Measurements from ENCODE around the gene NAA16.
"Not testable (repeated sequence)": the region's sequence is repeated elsewhere in the genome, so short reads cannot be mapped to it uniquely, and the experiment has no call there.

The NAA16 gene

GRCh38 chr13:41310963-41311405 is at the start of gene NAA16:
Gene NAA16 (plus strand): TSS chr13:41311267. CDS start chr13:41311529, 262 bp downstream.
- peak; percentile 95 for DNase-seq (ENCODE audit: low read depth)

GRCh38 chr13:41263261-41263971 is 47.7 kb upstream of the NAA16 start, which contains the start of gene MTRF1:
Gene MTRF1 (minus strand): TSS chr13:41263576. CDS start chr13:41260907, 2,669 bp downstream.
- peak; percentile 57 for DNase-seq (ENCODE audit: low read depth)

- no peak for DNase-seq (ENCODE audit: low read depth)
Measured at GRCh38 chr13:41267106-41267505, 44.0 kb upstream of the NAA16 start.

- DNase-seq (ENCODE audit: low read depth): no peak
Measured at GRCh38 chr13:41268764-41269163, 42.3 kb upstream of the NAA16 start.

- no peak for DNase-seq (ENCODE audit: low read depth)
Measured at GRCh38 chr13:41271456-41272285, 39.4 kb upstream of the NAA16 start.

DNA sequence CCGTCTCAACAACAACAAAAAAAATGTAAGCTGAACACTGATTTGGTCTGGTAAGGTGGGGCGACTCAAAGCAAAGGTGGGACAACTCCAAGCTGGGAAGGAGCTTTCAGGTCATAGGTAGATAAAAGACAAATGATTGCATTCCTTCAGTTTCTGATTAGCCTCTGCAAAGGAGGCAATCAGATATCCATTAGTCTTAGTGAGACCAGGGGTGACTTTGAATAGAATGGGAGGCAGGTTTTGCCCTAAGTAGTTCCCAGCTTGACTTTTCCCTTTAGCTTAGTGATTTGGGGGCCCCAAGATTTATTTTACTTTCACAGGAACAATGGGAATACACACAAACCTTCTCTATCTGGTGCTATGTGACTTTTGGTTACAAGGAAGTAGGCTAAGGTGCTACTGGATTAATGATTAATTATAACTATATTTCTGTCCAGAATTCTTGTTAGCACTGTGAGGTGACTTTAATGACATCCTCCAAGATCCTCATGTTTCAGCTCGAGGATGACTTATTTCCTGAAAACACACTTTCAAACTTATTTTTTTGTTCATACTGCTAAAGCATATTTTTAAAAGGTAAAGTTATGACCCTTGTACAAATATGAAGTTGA is 37.1 kb upstream of the NAA16 start:
- no peak for DNase-seq (ENCODE audit: low read depth)

DNA sequence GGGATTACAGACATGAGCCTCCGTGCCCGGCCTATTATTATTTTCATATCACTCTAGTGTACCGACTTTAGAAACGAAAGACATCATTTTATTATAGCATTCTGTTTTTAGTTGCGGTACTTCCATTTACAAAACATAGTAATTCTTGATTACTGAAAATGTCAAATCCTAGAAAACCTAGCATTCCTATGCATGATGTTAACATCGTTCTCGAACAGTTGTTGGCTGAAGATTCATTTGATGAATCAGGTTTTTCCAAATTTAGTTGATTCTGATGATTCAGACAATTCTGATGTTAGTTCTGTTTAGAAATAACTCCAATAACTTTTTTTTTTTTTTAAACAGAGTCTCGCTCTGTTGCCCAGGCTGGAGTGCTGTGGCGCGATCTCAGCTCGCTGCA is 36.2 kb upstream of the NAA16 start:
- no peak for DNase-seq (ENCODE audit: low read depth)

DNA sequence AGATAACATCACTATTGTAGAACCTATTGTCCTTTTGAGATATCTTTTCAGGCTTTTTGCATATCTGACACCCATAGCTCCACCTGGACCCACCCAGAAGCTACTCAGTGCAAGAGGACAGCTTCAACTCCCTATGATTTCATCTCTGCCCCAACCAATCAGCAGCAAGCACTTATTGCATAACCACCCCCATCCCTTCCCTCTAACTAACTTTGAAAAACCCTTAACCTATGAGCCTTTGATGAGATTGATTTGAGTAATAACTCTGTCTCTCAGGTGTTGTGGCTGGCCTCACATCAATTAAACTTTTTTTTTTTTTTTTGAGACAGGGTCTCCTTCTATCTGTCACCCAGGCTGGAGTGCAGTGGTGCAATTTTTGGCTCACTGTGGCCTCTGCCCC is 34.2 kb upstream of the NAA16 start:
- DNase-seq (ENCODE audit: low read depth): no peak

GRCh38 chr13:41279156-41279555 is 31.9 kb upstream of the NAA16 start:
- DNase-seq (ENCODE audit: low read depth): not testable (repeated sequence)

DNA sequence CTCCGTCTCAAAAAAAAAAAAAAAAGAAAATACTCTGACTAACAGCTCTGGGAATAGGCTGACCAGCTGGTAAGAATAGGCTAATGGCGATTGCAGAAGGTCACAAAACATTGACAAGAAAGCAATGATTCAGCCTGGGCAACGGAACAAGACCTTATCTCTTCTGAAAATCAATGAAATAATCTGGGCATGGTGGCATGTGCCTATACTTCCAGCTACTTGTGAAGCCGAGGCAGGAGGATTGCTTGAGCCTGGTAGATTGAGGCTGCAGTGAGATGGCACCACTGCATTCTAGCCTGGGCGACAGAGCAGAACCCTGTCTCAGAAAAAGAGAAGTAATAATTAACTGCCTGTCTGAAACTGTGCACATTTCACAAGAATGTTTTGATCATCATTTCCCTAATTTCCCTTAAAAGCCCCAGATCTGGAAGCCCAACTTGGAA is 28.9 kb upstream of the NAA16 start:
- no peak for DNase-seq (ENCODE audit: low read depth)

DNA sequence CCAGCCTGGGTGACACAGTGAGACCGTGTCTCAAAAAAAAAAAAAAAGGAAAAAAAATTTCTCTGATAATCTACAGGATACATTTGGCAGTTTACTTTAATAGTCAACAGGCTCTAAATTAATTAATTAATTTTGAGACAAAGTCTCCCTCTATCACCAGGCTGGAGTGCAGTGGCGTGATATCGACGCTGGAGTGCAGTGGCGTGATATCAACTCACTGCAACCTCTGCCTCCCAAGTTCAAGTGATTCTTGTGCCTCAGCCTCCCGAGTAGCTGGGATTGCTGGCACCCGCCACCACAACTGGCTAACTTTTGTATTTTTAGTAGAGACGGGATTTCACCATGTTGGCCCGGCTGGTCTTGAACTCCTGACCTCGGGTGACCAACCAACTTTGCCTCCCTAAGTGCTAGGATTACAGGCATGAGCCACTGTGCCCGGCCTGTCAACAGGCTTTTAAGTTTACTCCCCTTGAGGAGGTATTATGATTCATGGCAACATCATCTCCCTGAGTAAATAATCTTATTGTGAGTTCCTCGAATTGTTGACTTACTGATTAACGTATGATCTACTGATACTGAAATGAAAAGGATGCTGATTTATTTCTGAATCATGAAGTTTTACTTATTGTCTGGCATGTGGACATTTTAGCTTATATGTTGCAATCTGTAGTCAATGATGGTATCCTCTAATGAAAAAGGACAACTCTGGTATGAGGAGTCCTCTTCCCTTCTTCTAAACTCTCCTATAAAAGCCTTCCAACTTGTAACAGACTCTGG is 26.4 kb upstream of the NAA16 start:
- no peak for DNase-seq (ENCODE audit: low read depth)

DNA sequence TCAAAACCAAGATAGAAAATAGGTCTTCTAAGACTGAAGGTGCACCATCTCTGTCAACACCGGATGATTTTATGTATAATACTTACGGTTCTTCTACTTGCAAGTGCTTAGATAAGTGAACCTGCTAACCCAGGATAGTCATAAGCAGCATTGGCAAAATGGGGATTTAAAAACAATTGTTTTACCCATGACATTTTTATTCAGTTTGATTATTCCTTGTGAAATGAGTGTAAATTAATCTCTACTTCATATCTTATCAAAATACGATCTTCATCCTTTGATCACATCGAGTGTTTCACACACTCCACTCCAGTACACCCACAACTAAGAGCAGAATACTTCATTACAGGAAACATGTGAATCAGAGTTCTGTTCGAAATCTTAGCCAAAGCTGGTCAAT is 24.7 kb upstream of the NAA16 start:
- DNase-seq (ENCODE audit: low read depth): no peak

DNA sequence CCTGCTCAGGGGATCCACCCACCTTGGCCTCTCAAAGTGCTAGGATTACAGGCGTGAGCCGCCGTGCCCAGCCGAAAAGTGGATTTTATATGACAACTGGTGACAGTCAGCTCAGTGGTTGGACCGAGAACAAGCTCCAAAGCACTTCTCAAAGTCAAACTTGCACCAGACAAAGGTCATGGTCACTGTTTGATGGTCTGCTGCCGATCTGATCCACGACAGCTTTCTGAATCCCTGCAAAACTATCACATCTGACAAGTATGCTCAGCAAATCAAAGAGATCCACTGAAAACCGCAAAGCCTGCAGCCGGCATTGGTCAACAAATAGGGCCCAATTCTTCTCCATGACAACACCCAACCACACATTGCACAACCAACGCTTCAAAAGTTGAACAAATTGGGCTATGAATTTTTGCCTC is 21.6 kb upstream of the NAA16 start:
- DNase-seq (ENCODE audit: low read depth): no peak

DNA sequence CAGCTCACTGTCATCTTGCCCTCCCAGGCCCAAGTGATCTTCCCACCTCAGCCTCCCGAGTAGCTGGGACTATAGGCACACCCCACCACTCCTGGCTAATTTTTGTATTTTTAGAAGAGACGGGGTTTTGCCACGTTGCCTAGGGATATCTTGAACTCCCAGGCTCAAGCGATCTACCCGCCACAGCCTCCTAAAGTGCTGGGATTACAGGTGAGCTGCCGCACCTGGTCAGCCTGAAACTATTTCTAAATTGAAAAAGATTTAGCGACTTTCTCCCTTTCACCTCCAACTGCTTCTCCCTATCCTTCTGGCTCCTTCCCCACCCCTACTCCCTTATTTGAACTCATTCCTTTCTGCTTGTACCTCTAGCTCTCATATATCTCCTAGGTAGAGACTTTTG is 19.8 kb upstream of the NAA16 start:
- no peak for DNase-seq (ENCODE audit: low read depth)

GRCh38 chr13:41293272-41293671 is 17.8 kb upstream of the NAA16 start:
- no peak for DNase-seq (ENCODE audit: low read depth)

- DNase-seq (ENCODE audit: low read depth): no peak
Measured at GRCh38 chr13:41294914-41295313, 16.2 kb upstream of the NAA16 start.

GRCh38 chr13:41295973-41296372 is 15.1 kb upstream of the NAA16 start:
- DNase-seq (ENCODE audit: low read depth): no peak

- no peak for DNase-seq (ENCODE audit: low read depth)
Measured at GRCh38 chr13:41296879-41297646, 14.0 kb upstream of the NAA16 start.

GRCh38 chr13:41299316-41300094 is 11.6 kb upstream of the NAA16 start:
- DNase-seq (ENCODE audit: low read depth): no peak

- no peak for DNase-seq (ENCODE audit: low read depth)
Measured at GRCh38 chr13:41302743-41303142, 8.3 kb upstream of the NAA16 start.

Measured in stimulated activated CD8-positive, alpha-beta memory T cell treated with anti-CD3 and anti-CD28 coated beads, Interleukin-7, amount 100 ng/mL, for 24 hours (primary cell).